ENCODE measurements around the gene ZNF793. TPM values are rescaled to one million over a fixed set of nuclear protein-coding genes. Genes with fewer than 3 reads are reported as not detected.
A peak's percentile ranks its signal among the peaks of the same experiment; 100 is the strongest.

ZNF793 gene
- total RNA-seq, result 0.39 and 1.0 TPM in 2 replicates

GRCh38 chr19:37506387-37507166 is at the start of gene ZNF793:
TSS of gene ZNF793 (plus strand) at chr19:37506939. CDS start at chr19:37523440, 16,501 bp downstream.
- DNase-seq (ENCODE audit: low read depth in 2 of 2), result peak; percentile 60 to 80

GRCh38 chr19:37466277-37466797 is 40.4 kb upstream of the ZNF793 start:
- no peak for DNase-seq (ENCODE audit: low read depth in 2 of 2)

- DNase-seq (ENCODE audit: low read depth in 2 of 2), result peak; percentile 86 to 92
Measured at GRCh38 chr19:37466798-37467607, 39.7 kb upstream of the ZNF793 start, which contains the start of gene ZNF569. TSS of gene ZNF569 (minus strand) at chr19:37467444. CDS start at chr19:37444921, 22,523 bp downstream.

- peak in 1 of 2 donors; percentile 1 for DNase-seq (ENCODE audit: low read depth in 2 of 2)
Measured at GRCh38 chr19:37467608-37468090, 39.1 kb upstream of the ZNF793 start.

GRCh38 chr19:37468961-37469777 is 37.6 kb upstream of the ZNF793 start, which contains the start of gene ZNF570:
TSS of gene ZNF570 (plus strand) at chr19:37469356. CDS start at chr19:37470355, 999 bp downstream.
- DNase-seq (ENCODE audit: low read depth in 2 of 2), result peak; percentile 76 to 88

- no peak for DNase-seq (ENCODE audit: low read depth in 2 of 2)
Measured at GRCh38 chr19:37470216-37470615, 36.5 kb upstream of the ZNF793 start.

GRCh38 chr19:37472165-37472564 is 34.6 kb upstream of the ZNF793 start:
- no peak for DNase-seq (ENCODE audit: low read depth in 2 of 2)

GRCh38 chr19:37484406-37485168 is 22.2 kb upstream of the ZNF793 start:
- no peak for DNase-seq (ENCODE audit: low read depth in 2 of 2)

GRCh38 chr19:37492213-37492612 is 14.5 kb upstream of the ZNF793 start:
- DNase-seq (ENCODE audit: low read depth in 2 of 2), result no peak

GRCh38 chr19:37505958-37506386 is 767 bp upstream of the ZNF793 start:
- no peak for DNase-seq (ENCODE audit: low read depth in 2 of 2)

- no peak for DNase-seq (ENCODE audit: low read depth in 2 of 2)
Measured at GRCh38 chr19:37507167-37507464, 377 bp downstream of the ZNF793 start.

- DNase-seq (ENCODE audit: low read depth in 2 of 2), result no peak
Measured at GRCh38 chr19:37511186-37511585, 4.4 kb downstream of the ZNF793 start.

- DNase-seq (ENCODE audit: low read depth in 2 of 2), result no peak
Measured at GRCh38 chr19:37511821-37512220, 5.1 kb downstream of the ZNF793 start.

- DNase-seq (ENCODE audit: low read depth in 2 of 2), result peak in 1 of 2 donors; percentile 62
Measured at GRCh38 chr19:37513397-37513796, 6.7 kb downstream of the ZNF793 start.

GRCh38 chr19:37519890-37520289 is 13.2 kb downstream of the ZNF793 start:
- peak in 1 of 2 donors; percentile 8 for DNase-seq (ENCODE audit: low read depth in 2 of 2)

- no peak for DNase-seq (ENCODE audit: low read depth in 2 of 2)
Measured at GRCh38 chr19:37537391-37537947, 30.7 kb downstream of the ZNF793 start.

- DNase-seq (ENCODE audit: low read depth in 2 of 2), result peak; percentile 60 to 80
Measured at GRCh38 chr19:37551129-37551993, 44.6 kb downstream of the ZNF793 start.

- no peak for DNase-seq (ENCODE audit: low read depth in 2 of 2)
Measured at GRCh38 chr19:37563518-37563917, 56.8 kb downstream of the ZNF793 start.

All from dermis microvascular lymphatic vessel endothelial cell (primary cell).